Progenitor cell of endocrine pancreas (in vitro differentiated cells): ENCODE data around the gene TRIM56. TPM values are rescaled to one million over a fixed set of nuclear protein-coding genes. Genes with fewer than 3 reads are reported as not detected.

Experiments
- DNase-seq: peaks from one replicate; pipeline ENCODE4 v3.0.0; 2021; ENCODE audit warnings: low spot score; ENCODE audit not compliant: unreplicated experiment
- H3K27ac Mint-ChIP-seq: 2 replicates; pipeline ENCODE4 v1.8.0; 2021; ENCODE audit warnings: mild to moderate bottlenecking, moderate library complexity, mixed read lengths
- H3K27me3 Mint-ChIP-seq: 2 replicates; pipeline ENCODE4 v1.8.0; 2021; ENCODE audit warnings: mixed read lengths
- H3K36me3 Mint-ChIP-seq: 2 replicates; pipeline ENCODE4 v1.8.0; 2022; ENCODE audit warnings: mixed read lengths; ENCODE audit not compliant: insufficient read depth
- H3K4me1 Mint-ChIP-seq: 2 replicates; pipeline ENCODE4 v1.8.0; 2021; ENCODE audit warnings: low read depth, mixed read lengths
- H3K4me3 Mint-ChIP-seq: 2 replicates; pipeline ENCODE4 v1.8.0; 2021; ENCODE audit warnings: low read depth, mild to moderate bottlenecking, moderate library complexity, mixed read lengths
- H3K9me3 Mint-ChIP-seq: 2 replicates; pipeline ENCODE4 v1.8.0; 2021; ENCODE audit warnings: low read depth, mixed read lengths
- CTCF ChIP-seq: fragments of 200-600 bp; sonication (generic); IDR thresholded peaks from one replicate; pipeline ENCODE4 v1.5.0; 2021; ENCODE audit warnings: antibody characterized with exemption, mild to moderate bottlenecking; ENCODE audit not compliant: unreplicated experiment
- total RNA-seq: library from RNA; stranded (reverse); gene quantifications from 2 replicates; pipeline ENCODE4 v1.2.1, GENCODE V29; 2021

TRIM56 gene
- total RNA-seq, 1 donor from 2014 or later: 19.3 TPM

GRCh38 chr7:101140746-101141382 lies 55.6 kb downstream of the TRIM56 start:
- peaks cover 3% of the 10 kb centered on the region for H3K4me1 Mint-ChIP-seq
- DNase-seq: no peak
- TF ChIP-seq CTCF: no peak
- H3K27ac Mint-ChIP-seq: no peak overlapping the region
- no peaks in the 10 kb centered on the region for H3K36me3 Mint-ChIP-seq
- H3K9me3 Mint-ChIP-seq: no peaks in the 10 kb centered on the region
- H3K4me3 Mint-ChIP-seq: no peak overlapping the region
- peaks cover 28% of the 10 kb centered on the region for H3K27me3 Mint-ChIP-seq

Other genes starting within 250 kb of the TRIM56 start
- gene SLC12A9, start 232.8 kb upstream of the TRIM56 start, total RNA-seq: 57.9 and 62.6 TPM in 2 replicates
- gene TRIP6, start 218.1 kb upstream of the TRIM56 start, total RNA-seq: 76.9 and 87.0 TPM in 2 replicates
- 293 and 302 TPM in 2 replicates for gene SRRT, start 210.4 kb upstream of the TRIM56 start, total RNA-seq
- gene UFSP1, start 195.8 kb upstream of the TRIM56 start, total RNA-seq: 2.3 and 3.5 TPM in 2 replicates
- 4.0 and 5.1 TPM in 2 replicates for gene ACHE, start 189.6 kb upstream of the TRIM56 start, total RNA-seq
- 2.0 and 2.1 TPM in 2 replicates for gene MUC3A, start 135.9 kb upstream of the TRIM56 start, total RNA-seq
- 0.31 and 0.33 TPM in 2 replicates for gene MUC12, start 115.9 kb upstream of the TRIM56 start, total RNA-seq
- not detected in 2 replicates for gene MUC17, start 65.4 kb upstream of the TRIM56 start, total RNA-seq
- 0.11 and 0.14 TPM in 2 replicates for gene SERPINE1, start 41.6 kb downstream of the TRIM56 start, total RNA-seq
- 61.3 and 66.5 TPM in 2 replicates for gene AP1S1, start 69.0 kb downstream of the TRIM56 start, total RNA-seq
- 0.96 and 1.8 TPM in 2 replicates for gene VGF, start 80.1 kb downstream of the TRIM56 start, total RNA-seq
- gene NAT16, start 94.8 kb downstream of the TRIM56 start, total RNA-seq: not detected in 2 replicates
- not detected in 2 replicates for gene MOGAT3, start 115.6 kb downstream of the TRIM56 start, total RNA-seq
- gene PLOD3, start 132.1 kb downstream of the TRIM56 start, total RNA-seq: 89.8 and 94.4 TPM in 2 replicates
- 60.2 and 62.2 TPM in 2 replicates for gene ZNHIT1, start 132.7 kb downstream of the TRIM56 start, total RNA-seq
- gene CLDN15, start 152.3 kb downstream of the TRIM56 start, total RNA-seq: 21.2 and 22.8 TPM in 2 replicates
- 118 and 124 TPM in 2 replicates for gene FIS1, start 159.6 kb downstream of the TRIM56 start, total RNA-seq
- gene IFT22, start 236.3 kb downstream of the TRIM56 start, total RNA-seq: 60.3 and 60.6 TPM in 2 replicates